Measurements from ENCODE around the gene ACAA1. TPM values are rescaled to one million over a fixed set of nuclear protein-coding genes. Genes with fewer than 3 reads are reported as not detected.
"Not testable (repeated sequence)": the region's sequence is repeated elsewhere in the genome, so short reads cannot be mapped to it uniquely, and the experiment has no call there.

ACAA1 gene
- polyA plus RNA-seq, 1 donor, result 96.2 TPM

DNA sequence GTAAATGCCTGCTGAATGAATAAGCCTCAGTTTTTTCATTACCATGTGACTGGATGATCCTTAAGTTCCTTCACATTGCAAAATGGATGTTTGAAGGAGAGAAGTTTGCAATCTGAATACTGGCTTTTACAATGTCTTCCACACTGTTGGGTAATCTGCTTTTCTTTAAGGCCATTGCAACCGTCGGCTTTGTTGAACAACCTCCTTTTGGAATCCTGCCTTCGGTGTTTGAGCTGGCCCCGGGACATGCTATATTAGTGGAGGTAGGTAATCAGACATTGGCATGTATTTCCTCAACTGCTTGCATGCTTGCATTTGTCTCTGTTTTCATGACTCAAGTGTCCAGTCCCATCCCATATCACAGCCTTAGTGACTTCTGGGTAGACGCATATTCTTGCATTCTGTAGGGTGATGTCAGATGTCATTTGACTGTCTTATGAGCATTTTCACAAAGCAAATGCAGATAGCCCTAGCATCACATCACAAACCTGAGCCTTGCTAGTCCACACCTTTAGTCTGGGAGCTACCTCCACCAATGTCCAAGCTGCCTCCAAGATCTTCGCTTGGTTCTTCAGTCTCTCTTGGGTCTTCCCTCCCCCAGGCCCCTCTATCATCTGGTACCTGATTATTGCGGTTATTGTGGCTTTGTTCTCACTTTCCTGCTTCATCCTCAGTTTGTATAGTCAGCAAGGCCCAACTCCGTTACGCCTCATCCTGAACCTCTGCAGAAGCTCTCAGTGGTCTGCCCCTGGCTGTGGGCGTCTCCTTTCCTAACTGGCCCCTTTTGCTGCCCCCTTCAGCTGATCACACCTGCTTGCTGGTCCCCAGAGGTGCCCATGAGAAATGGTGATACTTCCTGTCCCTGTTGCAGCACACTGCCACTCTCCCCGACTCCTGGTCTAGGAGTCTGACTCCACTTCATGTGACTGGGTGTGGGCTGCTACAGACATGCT lies 48.5 kb downstream of the ACAA1 start:
- no CpG with 5 or more reads among the region's 11 CpGs for WGBS (ENCODE audit: insufficient coverage, low lambda C conversion rate)
- no peak overlapping the region for H3K27ac ChIP-seq (ENCODE audit: low read length)
- H3K4me3 ChIP-seq (ENCODE audit: low read length), result no peak overlapping the region
- H3K9me3 ChIP-seq (ENCODE audit: control insufficient read depth, low read depth, low read length), result peaks cover 7% of the 10 kb centered on the region
- no peak for DNase-seq
- H3K4me1 ChIP-seq (ENCODE audit: control insufficient read depth, insufficient read depth, low read length), result no peaks in the 10 kb centered on the region
- no peaks in the 10 kb centered on the region for H3K36me3 ChIP-seq (ENCODE audit: control insufficient read depth, insufficient read depth, low read length)
- H3K27me3 ChIP-seq (ENCODE audit: control insufficient read depth, insufficient read depth, low read length), result no peaks in the 10 kb centered on the region

DNA sequence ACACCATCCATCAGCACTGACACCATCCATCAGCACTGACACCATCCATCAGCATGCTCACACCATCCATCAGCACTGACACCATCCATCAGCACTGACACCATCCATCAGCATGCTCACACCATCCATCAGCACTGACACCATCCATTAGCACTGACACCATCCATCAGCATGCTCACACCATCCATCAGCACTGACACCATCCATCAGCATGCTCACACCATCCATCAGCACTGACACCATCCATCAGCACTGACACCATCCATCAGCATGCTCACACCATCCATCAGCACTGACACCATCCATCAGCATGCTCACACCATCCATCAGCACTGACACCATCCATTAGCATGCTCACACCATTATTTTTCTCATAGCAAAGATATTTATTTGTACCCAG lies 49.6 kb downstream of the ACAA1 start:
- H3K4me3 ChIP-seq (ENCODE audit: low read length); H3K9me3 ChIP-seq (ENCODE audit: control insufficient read depth, low read depth, low read length); H3K27me3 ChIP-seq (ENCODE audit: control insufficient read depth, insufficient read depth, low read length); H3K27ac ChIP-seq (ENCODE audit: low read length); H3K36me3 ChIP-seq (ENCODE audit: control insufficient read depth, insufficient read depth, low read length); DNase-seq; H3K4me1 ChIP-seq (ENCODE audit: control insufficient read depth, insufficient read depth, low read length): not testable (repeated sequence)

DNA sequence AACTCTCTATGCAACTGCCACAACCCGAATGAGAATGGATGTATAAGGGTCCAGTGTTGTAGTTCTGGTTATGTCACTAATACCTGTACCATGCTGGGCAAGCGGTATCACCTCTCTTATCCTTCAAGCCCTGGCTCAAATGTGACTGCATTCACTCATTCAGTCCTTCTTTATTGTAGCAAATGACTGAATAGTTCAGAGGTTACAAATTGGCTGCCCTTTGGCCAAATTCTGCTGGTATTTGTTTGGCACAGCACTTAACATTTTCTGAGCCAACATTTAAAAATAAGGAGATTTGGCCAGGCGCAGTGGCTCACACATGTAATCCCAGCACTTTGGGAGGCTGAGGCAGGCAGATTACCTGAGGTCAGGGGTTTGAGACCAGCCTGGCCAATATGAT lies 50.4 kb downstream of the ACAA1 start:
- Histone ChIP-seq H3K4me3 (ENCODE audit: low read length) (no peak overlapping the region), H3K4me1 (ENCODE audit: control insufficient read depth, insufficient read depth, low read length) (no peaks in the 10 kb centered on the region), H3K27ac (ENCODE audit: low read length) (no peak overlapping the region), H3K27me3 (ENCODE audit: control insufficient read depth, insufficient read depth, low read length) (no peaks in the 10 kb centered on the region), H3K36me3 (ENCODE audit: control insufficient read depth, insufficient read depth, low read length) (no peaks in the 10 kb centered on the region), H3K9me3 (ENCODE audit: control insufficient read depth, low read depth, low read length) (peaks cover 9% of the 10 kb centered on the region)
- DNase-seq, result no peak
- WGBS (ENCODE audit: insufficient coverage, low lambda C conversion rate), result no CpG with 5 or more reads among the region's 3 CpGs

DNA sequence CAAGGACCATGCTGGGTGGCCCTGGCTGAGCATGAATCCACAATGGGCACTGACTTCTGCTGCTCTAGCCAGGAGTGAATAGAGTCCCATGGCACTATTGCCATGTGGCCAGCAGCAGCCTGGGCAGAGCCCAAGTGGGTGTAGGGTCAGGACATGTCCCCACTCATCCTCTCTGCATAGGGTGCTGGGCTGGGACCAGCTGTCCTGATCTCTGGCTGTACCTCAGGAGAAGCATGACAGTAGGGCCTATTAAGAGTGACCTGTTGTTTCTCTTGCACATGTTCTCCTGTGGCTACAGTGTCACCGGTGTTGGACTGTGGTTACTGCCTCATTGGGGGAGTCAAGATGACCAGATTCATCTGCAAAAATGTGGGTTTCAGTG lies 51.0 kb downstream of the ACAA1 start:
- no CpG with 5 or more reads among the region's 1 CpG for whole genome bisulfite sequencing (ENCODE audit: insufficient coverage, low lambda C conversion rate)
- Histone ChIP-seq H3K36me3 (ENCODE audit: control insufficient read depth, insufficient read depth, low read length) (no peaks in the 10 kb centered on the region), H3K9me3 (ENCODE audit: control insufficient read depth, low read depth, low read length) (peaks cover 9% of the 10 kb centered on the region), H3K4me3 (ENCODE audit: low read length) (no peak overlapping the region), H3K27ac (ENCODE audit: low read length) (no peak overlapping the region), H3K27me3 (ENCODE audit: control insufficient read depth, insufficient read depth, low read length) (no peaks in the 10 kb centered on the region), H3K4me1 (ENCODE audit: control insufficient read depth, insufficient read depth, low read length) (no peaks in the 10 kb centered on the region)
- DNase-seq, result no peak

DNA sequence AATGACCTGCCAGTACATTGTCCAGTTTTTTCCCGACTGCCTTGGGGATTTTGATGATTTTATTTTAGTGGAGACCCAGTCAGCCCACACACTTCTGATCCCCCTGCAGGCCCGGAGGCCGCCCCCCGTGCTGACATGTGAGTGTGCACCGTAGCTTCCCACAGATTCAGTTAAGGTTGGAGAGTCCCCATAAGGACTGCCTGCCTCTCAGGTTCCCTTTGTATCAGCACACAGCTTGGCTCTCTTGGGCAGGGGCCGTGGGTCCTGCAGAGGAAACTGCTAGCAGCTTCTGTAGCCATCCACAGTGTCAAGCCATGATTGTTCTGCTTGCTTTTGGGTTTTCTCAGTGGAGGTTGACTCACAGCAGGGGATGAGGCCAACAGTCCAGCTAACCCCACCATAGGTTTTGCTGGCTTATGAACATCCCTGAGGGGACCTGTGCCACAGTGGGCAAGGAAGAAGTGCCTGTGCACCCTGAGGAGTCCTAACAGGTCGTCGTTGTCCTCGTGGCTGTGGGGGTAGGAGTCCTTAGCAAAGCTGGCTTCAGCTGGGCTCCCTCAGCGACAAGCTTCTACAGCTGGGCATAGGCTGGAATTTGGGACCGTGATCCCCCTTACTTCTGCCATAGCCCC lies 51.5 kb downstream of the ACAA1 start:
- H3K4me1 ChIP-seq (ENCODE audit: control insufficient read depth, insufficient read depth, low read length), result no peaks in the 10 kb centered on the region
- no peaks in the 10 kb centered on the region for H3K36me3 ChIP-seq (ENCODE audit: control insufficient read depth, insufficient read depth, low read length)
- no peak overlapping the region for H3K27ac ChIP-seq (ENCODE audit: low read length)
- H3K9me3 ChIP-seq (ENCODE audit: control insufficient read depth, low read depth, low read length), result peaks cover 9% of the 10 kb centered on the region
- no CpG with 5 or more reads among the region's 11 CpGs for WGBS (ENCODE audit: insufficient coverage, low lambda C conversion rate)
- no peak for DNase-seq
- no peaks in the 10 kb centered on the region for H3K27me3 ChIP-seq (ENCODE audit: control insufficient read depth, insufficient read depth, low read length)
- no peak overlapping the region for H3K4me3 ChIP-seq (ENCODE audit: low read length)

DNA sequence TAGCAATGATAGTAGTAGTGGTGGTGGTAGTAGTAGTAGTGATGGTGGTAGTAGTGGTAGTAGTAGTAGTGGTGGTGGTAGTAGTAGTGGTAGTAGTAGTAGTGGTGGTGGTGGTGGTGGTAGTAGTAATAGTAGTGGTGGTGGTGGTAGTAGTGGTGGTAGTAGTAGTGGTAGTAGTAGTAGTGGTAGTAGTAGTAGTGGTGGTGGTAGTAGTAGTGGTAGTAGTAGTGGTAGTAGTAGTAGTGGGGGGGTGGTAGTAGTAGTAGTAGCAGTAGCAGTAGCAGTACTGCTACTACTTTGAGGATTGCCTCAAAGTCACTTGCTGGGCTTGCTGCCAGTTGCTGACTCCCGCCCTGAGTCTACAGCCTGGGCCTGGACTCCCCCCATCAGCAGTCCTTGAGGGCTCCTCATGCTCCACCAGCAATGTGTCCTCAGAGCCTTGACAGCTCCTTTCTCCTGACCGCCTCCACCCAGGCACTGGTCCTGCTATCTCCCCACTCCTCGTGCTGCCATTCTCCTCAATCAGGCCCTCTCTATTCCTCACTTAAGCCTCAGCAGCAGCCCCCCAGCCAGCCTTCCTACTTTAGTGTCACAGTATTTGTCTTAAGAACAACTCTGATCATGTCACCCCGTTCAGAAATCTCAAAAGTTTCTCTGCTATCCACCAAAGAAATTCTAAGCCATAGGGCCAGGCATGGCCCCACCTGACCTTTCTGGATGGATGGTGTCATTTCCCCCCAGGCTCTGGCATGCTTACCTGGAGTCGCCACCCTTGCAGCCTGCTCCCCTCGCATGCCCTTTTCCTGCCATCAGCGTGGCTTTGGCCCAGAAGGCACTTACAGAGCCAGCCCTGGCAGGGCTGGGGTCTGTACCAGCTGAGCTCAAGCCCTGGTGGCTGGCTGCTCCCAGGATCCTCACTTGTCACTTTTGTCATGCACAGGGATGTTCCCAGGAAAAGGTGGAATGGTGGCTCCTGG lies 52.3 kb downstream of the ACAA1 start:
- Histone ChIP-seq H3K9me3 (ENCODE audit: control insufficient read depth, low read depth, low read length) (peaks cover 9% of the 10 kb centered on the region), H3K4me1 (ENCODE audit: control insufficient read depth, insufficient read depth, low read length) (no peaks in the 10 kb centered on the region), H3K27ac (ENCODE audit: low read length) (no peak overlapping the region), H3K4me3 (ENCODE audit: low read length) (no peak overlapping the region), H3K36me3 (ENCODE audit: control insufficient read depth, insufficient read depth, low read length) (no peaks in the 10 kb centered on the region), H3K27me3 (ENCODE audit: control insufficient read depth, insufficient read depth, low read length) (no peaks in the 10 kb centered on the region)
- DNase-seq, result no peak
- 80% methylated on average over 1 of the region's 7 CpGs for WGBS (ENCODE audit: insufficient coverage, low lambda C conversion rate)

DNA sequence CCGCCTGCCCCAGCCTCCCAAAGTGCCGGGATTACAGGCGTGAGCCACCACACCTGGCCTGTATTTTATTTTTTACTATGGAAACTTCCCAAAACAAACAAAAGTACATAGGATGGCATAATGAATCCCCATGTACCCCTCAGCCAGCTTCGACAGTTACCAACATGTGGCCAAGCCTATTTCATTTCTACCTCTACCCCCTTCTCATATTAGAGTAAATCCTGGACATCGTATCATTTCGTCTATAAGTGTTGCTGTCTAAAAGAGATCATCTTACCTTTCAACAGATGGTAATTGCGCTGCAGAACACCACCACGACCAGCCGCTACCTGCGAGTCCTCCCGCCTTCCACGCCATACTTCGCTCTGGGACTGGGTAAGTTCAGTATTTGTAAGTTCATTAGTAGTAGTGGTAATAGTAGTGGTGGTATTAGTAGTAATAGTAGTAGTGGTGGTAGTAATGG lies 53.0 kb downstream of the ACAA1 start:
- Histone ChIP-seq H3K36me3 (ENCODE audit: control insufficient read depth, insufficient read depth, low read length) (no peaks in the 10 kb centered on the region), H3K27ac (ENCODE audit: low read length) (no peak overlapping the region), H3K4me1 (ENCODE audit: control insufficient read depth, insufficient read depth, low read length) (no peaks in the 10 kb centered on the region), H3K27me3 (ENCODE audit: control insufficient read depth, insufficient read depth, low read length) (no peaks in the 10 kb centered on the region), H3K4me3 (ENCODE audit: low read length) (no peak overlapping the region), H3K9me3 (ENCODE audit: control insufficient read depth, low read depth, low read length) (peaks cover 9% of the 10 kb centered on the region)
- WGBS (ENCODE audit: insufficient coverage, low lambda C conversion rate), result no CpG with 5 or more reads among the region's 13 CpGs
- DNase-seq, result no peak

DNA sequence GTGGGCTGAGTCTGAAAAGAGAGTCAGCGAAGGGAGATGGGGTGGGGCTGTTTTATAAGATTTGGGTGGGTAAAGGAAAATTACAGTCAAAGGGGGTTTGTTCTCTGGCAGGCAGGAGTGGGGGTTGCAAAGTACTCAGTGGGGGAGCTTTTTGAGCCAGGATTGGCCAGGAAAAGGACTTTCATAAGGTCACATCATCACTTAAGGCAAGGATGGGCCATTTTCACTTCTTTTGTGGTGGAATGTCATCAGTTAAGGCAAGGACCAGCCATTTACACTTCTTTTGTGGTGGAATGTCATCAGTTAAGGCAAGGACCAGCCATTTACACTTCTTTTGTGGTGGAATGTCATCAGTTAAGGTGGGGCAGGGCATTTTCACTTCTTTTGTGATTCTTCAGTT lies 53.7 kb downstream of the ACAA1 start:
- H3K36me3 ChIP-seq (ENCODE audit: control insufficient read depth, insufficient read depth, low read length); H3K9me3 ChIP-seq (ENCODE audit: control insufficient read depth, low read depth, low read length); H3K27me3 ChIP-seq (ENCODE audit: control insufficient read depth, insufficient read depth, low read length); DNase-seq; H3K4me3 ChIP-seq (ENCODE audit: low read length); H3K27ac ChIP-seq (ENCODE audit: low read length); H3K4me1 ChIP-seq (ENCODE audit: control insufficient read depth, insufficient read depth, low read length): not testable (repeated sequence)
- WGBS (ENCODE audit: insufficient coverage, low lambda C conversion rate), result no CpG with 5 or more reads among the region's 1 CpG

DNA sequence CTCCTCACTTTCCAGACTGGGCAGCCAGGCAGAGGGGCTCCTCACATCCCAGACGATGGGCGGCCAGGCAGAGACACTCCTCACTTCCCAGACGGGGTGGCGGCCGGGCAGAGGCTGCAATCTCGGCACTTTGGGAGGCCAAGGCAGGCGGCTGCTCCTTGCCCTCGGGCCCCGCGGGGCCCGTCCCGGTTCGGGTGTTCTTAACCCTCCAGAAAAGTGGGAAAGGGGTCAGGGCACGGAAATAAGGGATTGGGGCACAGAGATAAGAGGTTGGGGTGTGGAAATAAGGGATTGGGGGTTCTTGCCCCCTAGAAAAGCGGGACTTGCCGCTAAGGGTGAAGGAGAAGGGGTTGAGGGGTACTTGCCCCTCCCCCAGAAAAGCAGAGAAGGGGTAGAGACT lies 54.6 kb downstream of the ACAA1 start:
- not testable (repeated sequence) for H3K9me3 ChIP-seq (ENCODE audit: control insufficient read depth, low read depth, low read length); H3K4me3 ChIP-seq (ENCODE audit: low read length); DNase-seq; H3K36me3 ChIP-seq (ENCODE audit: control insufficient read depth, insufficient read depth, low read length); H3K27me3 ChIP-seq (ENCODE audit: control insufficient read depth, insufficient read depth, low read length); H3K4me1 ChIP-seq (ENCODE audit: control insufficient read depth, insufficient read depth, low read length); H3K27ac ChIP-seq (ENCODE audit: low read length)
- no CpG with 5 or more reads among the region's 16 CpGs for WGBS (ENCODE audit: insufficient coverage, low lambda C conversion rate)

DNA sequence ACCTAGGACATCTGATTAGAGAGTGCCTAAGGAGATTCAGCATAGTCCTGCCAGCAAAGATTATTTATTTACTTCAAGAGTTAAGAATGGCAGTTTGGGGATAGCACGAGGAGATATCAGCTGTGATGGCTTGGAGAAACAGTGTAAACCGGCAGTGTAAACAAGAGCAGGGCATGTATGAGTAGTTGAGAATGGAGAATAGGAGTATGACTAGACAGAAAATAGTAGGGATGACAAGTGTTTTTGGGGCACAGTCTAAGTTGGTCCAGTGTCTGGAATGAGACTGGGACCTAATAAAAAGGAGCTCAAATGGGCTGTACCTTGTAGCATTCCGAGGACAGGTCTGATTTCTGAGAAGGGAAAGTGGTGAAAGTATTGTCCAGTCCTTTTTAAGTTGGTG lies 59.9 kb downstream of the ACAA1 start:
- not testable (repeated sequence) for H3K36me3 ChIP-seq (ENCODE audit: control insufficient read depth, insufficient read depth, low read length); H3K27ac ChIP-seq (ENCODE audit: low read length); DNase-seq; H3K4me1 ChIP-seq (ENCODE audit: control insufficient read depth, insufficient read depth, low read length); H3K9me3 ChIP-seq (ENCODE audit: control insufficient read depth, low read depth, low read length); H3K27me3 ChIP-seq (ENCODE audit: control insufficient read depth, insufficient read depth, low read length); H3K4me3 ChIP-seq (ENCODE audit: low read length)
- no CpG with 5 or more reads among the region's 3 CpGs for WGBS (ENCODE audit: insufficient coverage, low lambda C conversion rate)

All from large intestine (tissue), 3 donors.